ENCODE data around the gene BMP5. TPM values are rescaled to one million over a fixed set of nuclear protein-coding genes. Genes with fewer than 3 reads are reported as not detected.

Gene BMP5
- total and polyA plus RNA-seq, 10 of the 15 experiments (the other 5 are each of a cell fraction or from before 2014, with no cell fraction given): not detected

DNA sequence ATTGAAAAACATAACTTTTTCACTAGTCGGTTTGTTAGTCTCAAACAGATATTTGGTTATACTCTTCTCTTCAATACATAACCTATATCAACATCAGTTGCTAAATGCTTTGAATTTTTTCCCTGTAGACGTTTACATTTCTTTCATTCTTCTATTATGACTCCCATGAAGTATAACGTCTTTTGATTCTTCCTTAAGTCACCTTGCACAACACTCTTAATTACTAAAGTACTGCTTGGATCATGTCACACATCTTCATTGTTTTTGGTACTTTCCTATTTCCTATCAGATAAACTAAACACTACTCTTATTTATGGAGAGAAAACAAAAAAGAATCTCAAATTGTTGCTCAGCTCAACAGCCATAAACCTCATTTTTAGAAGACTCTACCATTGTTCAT, 23.0 kb upstream of the BMP5 start (continued):
- TF ChIP-seq, protein P1, sequence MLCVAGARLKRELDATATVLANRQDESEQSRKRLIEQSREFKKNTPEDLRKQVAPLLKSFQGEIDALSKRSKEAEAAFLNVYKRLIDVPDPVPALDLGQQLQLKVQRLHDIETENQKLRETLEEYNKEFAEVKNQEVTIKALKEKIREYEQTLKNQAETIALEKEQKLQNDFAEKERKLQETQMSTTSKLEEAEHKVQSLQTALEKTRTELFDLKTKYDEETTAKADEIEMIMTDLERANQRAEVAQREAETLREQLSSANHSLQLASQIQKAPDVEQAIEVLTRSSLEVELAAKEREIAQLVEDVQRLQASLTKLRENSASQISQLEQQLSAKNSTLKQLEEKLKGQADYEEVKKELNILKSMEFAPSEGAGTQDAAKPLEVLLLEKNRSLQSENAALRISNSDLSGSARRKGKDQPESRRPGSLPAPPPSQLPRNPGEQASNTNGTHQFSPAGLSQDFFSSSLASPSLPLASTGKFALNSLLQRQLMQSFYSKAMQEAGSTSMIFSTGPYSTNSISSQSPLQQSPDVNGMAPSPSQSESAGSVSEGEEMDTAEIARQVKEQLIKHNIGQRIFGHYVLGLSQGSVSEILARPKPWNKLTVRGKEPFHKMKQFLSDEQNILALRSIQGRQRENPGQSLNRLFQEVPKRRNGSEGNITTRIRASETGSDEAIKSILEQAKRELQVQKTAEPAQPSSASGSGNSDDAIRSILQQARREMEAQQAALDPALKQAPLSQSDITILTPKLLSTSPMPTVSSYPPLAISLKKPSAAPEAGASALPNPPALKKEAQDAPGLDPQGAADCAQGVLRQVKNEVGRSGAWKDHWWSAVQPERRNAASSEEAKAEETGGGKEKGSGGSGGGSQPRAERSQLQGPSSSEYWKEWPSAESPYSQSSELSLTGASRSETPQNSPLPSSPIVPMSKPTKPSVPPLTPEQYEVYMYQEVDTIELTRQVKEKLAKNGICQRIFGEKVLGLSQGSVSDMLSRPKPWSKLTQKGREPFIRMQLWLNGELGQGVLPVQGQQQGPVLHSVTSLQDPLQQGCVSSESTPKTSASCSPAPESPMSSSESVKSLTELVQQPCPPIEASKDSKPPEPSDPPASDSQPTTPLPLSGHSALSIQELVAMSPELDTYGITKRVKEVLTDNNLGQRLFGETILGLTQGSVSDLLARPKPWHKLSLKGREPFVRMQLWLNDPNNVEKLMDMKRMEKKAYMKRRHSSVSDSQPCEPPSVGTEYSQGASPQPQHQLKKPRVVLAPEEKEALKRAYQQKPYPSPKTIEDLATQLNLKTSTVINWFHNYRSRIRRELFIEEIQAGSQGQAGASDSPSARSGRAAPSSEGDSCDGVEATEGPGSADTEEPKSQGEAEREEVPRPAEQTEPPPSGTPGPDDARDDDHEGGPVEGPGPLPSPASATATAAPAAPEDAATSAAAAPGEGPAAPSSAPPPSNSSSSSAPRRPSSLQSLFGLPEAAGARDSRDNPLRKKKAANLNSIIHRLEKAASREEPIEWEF (IDR thresholded peaks at IDR 0.05; ENCODE audit: insufficient replicate concordance, low read depth, low read length): no peak

DNA sequence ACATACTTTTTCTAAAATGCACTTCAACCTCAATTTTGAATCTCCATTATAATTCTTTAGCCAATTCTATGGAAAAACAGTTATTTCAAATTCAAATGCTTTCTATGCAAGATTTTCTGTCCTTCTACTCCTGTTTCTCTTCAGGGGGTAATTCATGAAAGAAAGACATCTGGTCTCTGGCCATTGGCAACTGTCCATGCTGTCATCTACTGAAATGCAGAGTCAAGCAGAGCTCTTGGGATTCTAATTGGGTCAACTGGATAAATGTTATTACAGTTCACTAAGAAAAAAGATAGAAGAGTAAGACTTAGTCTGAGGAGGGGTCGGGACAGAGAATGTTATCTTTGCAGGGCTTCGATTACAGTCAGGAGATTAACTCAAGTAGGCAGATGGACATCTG, 22.0 kb upstream of the BMP5 start:
- in situ Hi-C loops (cut with MboI): loop anchor here (25.0 kb wide), 1 partner anchor 610 kb away; no protein-coding TSS in a partner anchor
- CTCF ChIA-PET: no interaction called here
- Histone ChIP-seq H3K4me2 (ENCODE audit: control insufficient read depth, insufficient read depth) (no peak overlapping the region), H3K27ac (ENCODE audit: control insufficient read depth, insufficient read depth) (no peak overlapping the region), H3K4me3 (no peak overlapping the region), H4K20me1 (ENCODE audit: control insufficient read depth, insufficient read depth) (no peaks in the 10 kb centered on the region), H3K9me3 (replicated peaks; ENCODE audit: control insufficient read depth, insufficient read depth, low read length) (no peaks in the 10 kb centered on the region), H3K4me1 (ENCODE audit: control insufficient read depth, insufficient read depth, low read length) (no peaks in the 10 kb centered on the region), H2AFZ (ENCODE audit: control insufficient read depth, low read depth, low read length) (no peak overlapping the region), H3K36me3 (ENCODE audit: control insufficient read depth in 2 of 2, insufficient read depth in 2 of 2, low read length in 1 of 2) (no peaks in the 10 kb centered on the region), H3K27me3 (replicated peaks in 1 of 2; ENCODE audit: control insufficient read depth in 2 of 2, insufficient read depth in 2 of 2, low read length in 1 of 2) (no peaks in the 10 kb centered on the region), H3K9ac (ENCODE audit: control insufficient read depth, insufficient read depth, low read length) (no peak overlapping the region), H3K79me2 (ENCODE audit: control insufficient read depth, insufficient read depth, low read length) (no peaks in the 10 kb centered on the region)
- no TSS peak for BruUV-seq (replicated peaks)
- SMC1A ChIA-PET (ENCODE audit: uncharacterized antibody, unreplicated experiment): no interaction called here
- FAIRE-seq (no peak), ATAC-seq (no peak), DNase-seq (ENCODE audit: low read depth, low spot score) (no peak)
- intact Hi-C loops (cut with micrococcal nuclease; ENCODE audit: unreplicated experiment): no loop called here
- RAD21 ChIA-PET (ENCODE audit: unreplicated experiment): no interaction called here
- TF ChIP-seq ASH2L (IDR thresholded peaks at IDR 0.05; ENCODE audit: borderline replicate concordance, low read depth): no peak
- TF ChIP-seq, protein P2, sequence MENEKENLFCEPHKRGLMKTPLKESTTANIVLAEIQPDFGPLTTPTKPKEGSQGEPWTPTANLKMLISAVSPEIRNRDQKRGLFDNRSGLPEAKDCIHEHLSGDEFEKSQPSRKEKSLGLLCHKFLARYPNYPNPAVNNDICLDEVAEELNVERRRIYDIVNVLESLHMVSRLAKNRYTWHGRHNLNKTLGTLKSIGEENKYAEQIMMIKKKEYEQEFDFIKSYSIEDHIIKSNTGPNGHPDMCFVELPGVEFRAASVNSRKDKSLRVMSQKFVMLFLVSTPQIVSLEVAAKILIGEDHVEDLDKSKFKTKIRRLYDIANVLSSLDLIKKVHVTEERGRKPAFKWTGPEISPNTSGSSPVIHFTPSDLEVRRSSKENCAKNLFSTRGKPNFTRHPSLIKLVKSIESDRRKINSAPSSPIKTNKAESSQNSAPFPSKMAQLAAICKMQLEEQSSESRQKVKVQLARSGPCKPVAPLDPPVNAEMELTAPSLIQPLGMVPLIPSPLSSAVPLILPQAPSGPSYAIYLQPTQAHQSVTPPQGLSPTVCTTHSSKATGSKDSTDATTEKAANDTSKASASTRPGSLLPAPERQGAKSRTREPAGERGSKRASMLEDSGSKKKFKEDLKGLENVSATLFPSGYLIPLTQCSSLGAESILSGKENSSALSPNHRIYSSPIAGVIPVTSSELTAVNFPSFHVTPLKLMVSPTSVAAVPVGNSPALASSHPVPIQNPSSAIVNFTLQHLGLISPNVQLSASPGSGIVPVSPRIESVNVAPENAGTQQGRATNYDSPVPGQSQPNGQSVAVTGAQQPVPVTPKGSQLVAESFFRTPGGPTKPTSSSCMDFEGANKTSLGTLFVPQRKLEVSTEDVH (IDR thresholded peaks at IDR 0.05; ENCODE audit: low read depth, partially characterized antibody): no peak
- TF ChIP-seq TCF12 (IDR thresholded peaks at IDR 0.05; ENCODE audit: low read depth, low read length): no peak
- TF ChIP-seq KDM1A (IDR thresholded peaks at IDR 0.05; ENCODE audit: borderline replicate concordance): no peak
- TF ChIP-seq, protein P3, sequence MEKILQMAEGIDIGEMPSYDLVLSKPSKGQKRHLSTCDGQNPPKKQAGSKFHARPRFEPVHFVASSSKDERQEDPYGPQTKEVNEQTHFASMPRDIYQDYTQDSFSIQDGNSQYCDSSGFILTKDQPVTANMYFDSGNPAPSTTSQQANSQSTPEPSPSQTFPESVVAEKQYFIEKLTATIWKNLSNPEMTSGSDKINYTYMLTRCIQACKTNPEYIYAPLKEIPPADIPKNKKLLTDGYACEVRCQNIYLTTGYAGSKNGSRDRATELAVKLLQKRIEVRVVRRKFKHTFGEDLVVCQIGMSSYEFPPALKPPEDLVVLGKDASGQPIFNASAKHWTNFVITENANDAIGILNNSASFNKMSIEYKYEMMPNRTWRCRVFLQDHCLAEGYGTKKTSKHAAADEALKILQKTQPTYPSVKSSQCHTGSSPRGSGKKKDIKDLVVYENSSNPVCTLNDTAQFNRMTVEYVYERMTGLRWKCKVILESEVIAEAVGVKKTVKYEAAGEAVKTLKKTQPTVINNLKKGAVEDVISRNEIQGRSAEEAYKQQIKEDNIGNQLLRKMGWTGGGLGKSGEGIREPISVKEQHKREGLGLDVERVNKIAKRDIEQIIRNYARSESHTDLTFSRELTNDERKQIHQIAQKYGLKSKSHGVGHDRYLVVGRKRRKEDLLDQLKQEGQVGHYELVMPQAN (conservative IDR thresholded peaks at IDR 0.05): no peak
- no peak for TF ChIP-seq IKZF2 (IDR thresholded peaks at IDR 0.05)
- POLR2A ChIA-PET: no interaction called here
- 0% methylated on average over 2 of the region's 2 CpGs for WGBS (ENCODE audit: insufficient coverage, insufficient replicate concordance, low lambda C conversion rate, missing lambda C conversion rate)

All from GM12878 (cell line).